ENCODE data around the gene PTGER1. TPM values are rescaled to one million over a fixed set of nuclear protein-coding genes. Genes with fewer than 3 reads are reported as not detected.
"Not testable (repeated sequence)": the region's sequence is repeated elsewhere in the genome, so short reads cannot be mapped to it uniquely, and the experiment has no call there.

Gene PTGER1
- total RNA-seq, 1 donor from 2014 or later: 0.91 TPM

GRCh38 chr19:14463747-14464146, 11.4 kb downstream of the PTGER1 start:
- H3K9me3 Mint-ChIP-seq (ENCODE audit: unreplicated experiment): no peaks in the 10 kb centered on the region
- FAIRE-seq: no peak
- Histone ChIP-seq H3K4me3 (ENCODE audit: insufficient read depth, low read depth, low read length) (no peak overlapping the region), H3K27me3 (ENCODE audit: insufficient read depth, low read length) (no peaks in the 10 kb centered on the region), H3K79me2 (ENCODE audit: insufficient read depth, low read length) (no peaks in the 10 kb centered on the region), H4K20me1 (ENCODE audit: insufficient read depth, low read length) (no peaks in the 10 kb centered on the region), H3K9ac (ENCODE audit: low read length) (no peak overlapping the region), H3K4me1 (ENCODE audit: insufficient read depth, low read length) (no peaks in the 10 kb centered on the region), H2AFZ (ENCODE audit: low read depth, low read length) (no peak overlapping the region), H3K9me3 (ENCODE audit: insufficient read depth, low read depth, low read length) (no peaks in the 10 kb centered on the region), H3K27ac (ENCODE audit: low read depth, low read length) (no peak overlapping the region), H3K4me2 (ENCODE audit: low read length) (no peak overlapping the region), H3K36me3 (ENCODE audit: insufficient read depth, low read length) (no peaks in the 10 kb centered on the region)
- no peak overlapping the region for H3K4me3 Mint-ChIP-seq (ENCODE audit: unreplicated experiment)
- no peak overlapping the region for H3K27ac Mint-ChIP-seq (ENCODE audit: unreplicated experiment)
- H3K36me3 Mint-ChIP-seq (ENCODE audit: low read depth, unreplicated experiment): peaks cover 7% of the 10 kb centered on the region
- no peaks in the 10 kb centered on the region for H3K4me1 Mint-ChIP-seq (ENCODE audit: low read depth, unreplicated experiment)
- no peaks in the 10 kb centered on the region for H3K27me3 Mint-ChIP-seq (ENCODE audit: low read depth, unreplicated experiment)
- TF ChIP-seq, protein P1, sequence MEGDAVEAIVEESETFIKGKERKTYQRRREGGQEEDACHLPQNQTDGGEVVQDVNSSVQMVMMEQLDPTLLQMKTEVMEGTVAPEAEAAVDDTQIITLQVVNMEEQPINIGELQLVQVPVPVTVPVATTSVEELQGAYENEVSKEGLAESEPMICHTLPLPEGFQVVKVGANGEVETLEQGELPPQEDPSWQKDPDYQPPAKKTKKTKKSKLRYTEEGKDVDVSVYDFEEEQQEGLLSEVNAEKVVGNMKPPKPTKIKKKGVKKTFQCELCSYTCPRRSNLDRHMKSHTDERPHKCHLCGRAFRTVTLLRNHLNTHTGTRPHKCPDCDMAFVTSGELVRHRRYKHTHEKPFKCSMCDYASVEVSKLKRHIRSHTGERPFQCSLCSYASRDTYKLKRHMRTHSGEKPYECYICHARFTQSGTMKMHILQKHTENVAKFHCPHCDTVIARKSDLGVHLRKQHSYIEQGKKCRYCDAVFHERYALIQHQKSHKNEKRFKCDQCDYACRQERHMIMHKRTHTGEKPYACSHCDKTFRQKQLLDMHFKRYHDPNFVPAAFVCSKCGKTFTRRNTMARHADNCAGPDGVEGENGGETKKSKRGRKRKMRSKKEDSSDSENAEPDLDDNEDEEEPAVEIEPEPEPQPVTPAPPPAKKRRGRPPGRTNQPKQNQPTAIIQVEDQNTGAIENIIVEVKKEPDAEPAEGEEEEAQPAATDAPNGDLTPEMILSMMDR (IDR thresholded peaks at IDR 0.05; ENCODE audit: insufficient read depth, low read depth, low read length): no peak
- no peak for TF ChIP-seq EZH2 (IDR thresholded peaks at IDR 0.05; ENCODE audit: insufficient read depth, low read length)
- no peak for DNase-seq (ENCODE audit: low read depth)

GRCh38 chr19:14462401-14462800, 12.8 kb downstream of the PTGER1 start:
- H4K20me1 ChIP-seq (ENCODE audit: insufficient read depth, low read length); H3K4me2 ChIP-seq (ENCODE audit: low read length); H3K4me1 ChIP-seq (ENCODE audit: insufficient read depth, low read length); H3K9me3 ChIP-seq (ENCODE audit: insufficient read depth, low read depth, low read length); H3K27me3 Mint-ChIP-seq (ENCODE audit: low read depth, unreplicated experiment); DNase-seq (ENCODE audit: low read depth); FAIRE-seq; H3K36me3 Mint-ChIP-seq (ENCODE audit: low read depth, unreplicated experiment); H3K79me2 ChIP-seq (ENCODE audit: insufficient read depth, low read length); H3K4me3 Mint-ChIP-seq (ENCODE audit: unreplicated experiment); H2AFZ ChIP-seq (ENCODE audit: low read depth, low read length); H3K4me3 ChIP-seq (ENCODE audit: insufficient read depth, low read depth, low read length); H3K36me3 ChIP-seq (ENCODE audit: insufficient read depth, low read length); H3K27me3 ChIP-seq (ENCODE audit: insufficient read depth, low read length); H3K27ac Mint-ChIP-seq (ENCODE audit: unreplicated experiment); H3K9me3 Mint-ChIP-seq (ENCODE audit: unreplicated experiment); H3K9ac ChIP-seq (ENCODE audit: low read length); H3K27ac ChIP-seq (ENCODE audit: low read depth, low read length); H3K4me1 Mint-ChIP-seq (ENCODE audit: low read depth, unreplicated experiment): not testable (repeated sequence)

- DNase-seq (ENCODE audit: low read depth): no peak
- Histone ChIP-seq H3K9ac (ENCODE audit: low read length) (no peak overlapping the region), H3K9me3 (ENCODE audit: insufficient read depth, low read depth, low read length) (no peaks in the 10 kb centered on the region), H3K27ac (ENCODE audit: low read depth, low read length) (no peak overlapping the region), H3K4me3 (ENCODE audit: insufficient read depth, low read depth, low read length) (no peak overlapping the region), H3K4me2 (ENCODE audit: low read length) (no peak overlapping the region), H3K36me3 (ENCODE audit: insufficient read depth, low read length) (no peaks in the 10 kb centered on the region), H3K27me3 (ENCODE audit: insufficient read depth, low read length) (no peaks in the 10 kb centered on the region), H3K4me1 (ENCODE audit: insufficient read depth, low read length) (no peaks in the 10 kb centered on the region), H3K79me2 (ENCODE audit: insufficient read depth, low read length) (no peaks in the 10 kb centered on the region), H4K20me1 (ENCODE audit: insufficient read depth, low read length) (no peaks in the 10 kb centered on the region), H2AFZ (ENCODE audit: low read depth, low read length) (no peak overlapping the region)
- Mint-ChIP-seq H3K27ac (ENCODE audit: unreplicated experiment) (no peak overlapping the region), H3K9me3 (ENCODE audit: unreplicated experiment) (no peaks in the 10 kb centered on the region), H3K36me3 (ENCODE audit: low read depth, unreplicated experiment) (peaks cover 5% of the 10 kb centered on the region), H3K4me3 (ENCODE audit: unreplicated experiment) (no peak overlapping the region), H3K4me1 (ENCODE audit: low read depth, unreplicated experiment) (no peaks in the 10 kb centered on the region), H3K27me3 (ENCODE audit: low read depth, unreplicated experiment) (no peaks in the 10 kb centered on the region)
- no peak for FAIRE-seq
- TF ChIP-seq EZH2 (IDR thresholded peaks at IDR 0.05; ENCODE audit: insufficient read depth, low read length): no peak
- TF ChIP-seq, protein P1 (IDR thresholded peaks at IDR 0.05; ENCODE audit: insufficient read depth, low read depth, low read length): no peak
Observed at GRCh38 chr19:14460935-14461334, 14.2 kb downstream of the PTGER1 start.
